Skeletal muscle tissue (tissue), 4 donors: ENCODE measurements around the gene ADAMTS20. TPM values are rescaled to one million over a fixed set of nuclear protein-coding genes. Genes with fewer than 3 reads are reported as not detected.
A peak's percentile ranks its signal among the peaks of the same experiment; 100 is the strongest.
"Not testable (repeated sequence)": the region's sequence is repeated elsewhere in the genome, so short reads cannot be mapped to it uniquely, and the experiment has no call there.

Experiments
- H3K27ac ChIP-seq: one replicate; pipeline ENCODE4 v1.7.0; 2013; ENCODE audit warnings: mild to moderate bottlenecking, low read depth, low read length, inconsistent platforms
- H3K27me3 ChIP-seq, 3 donors: one replicate each; pipeline ENCODE4 v1.7.0; 2013; ENCODE audit warnings: low read length in 3 of 3; ENCODE audit not compliant: control insufficient read depth in 3 of 3, insufficient read depth in 3 of 3
- H3K36me3 ChIP-seq, 3 donors: one replicate each; pipeline ENCODE4 v1.7.0; 2013; ENCODE audit warnings: low read length in 3 of 3; ENCODE audit not compliant: control insufficient read depth in 3 of 3, insufficient read depth in 3 of 3
- H3K4me1 ChIP-seq, 3 donors: one replicate each; pipeline ENCODE4 v1.7.0; 2013; ENCODE audit warnings: low read length in 3 of 3, mild to moderate bottlenecking in 3 of 3; ENCODE audit not compliant: control insufficient read depth in 3 of 3, insufficient read depth in 3 of 3
- H3K4me3 ChIP-seq, 3 donors: one replicate each; pipeline ENCODE4 v1.7.0; 2013; ENCODE audit warnings: low read length in 3 of 3
- H3K9ac ChIP-seq, 3 donors: one replicate each; pipeline ENCODE4 v1.7.0; 2013; ENCODE audit warnings: low read length in 3 of 3, mild to moderate bottlenecking in 3 of 3, moderate library complexity in 2 of 3, low read depth in 1 of 3
- H3K9me3 ChIP-seq, 3 donors: one replicate each; pipeline ENCODE4 v1.7.0; 2013; ENCODE audit warnings: low read length in 3 of 3; ENCODE audit not compliant: control insufficient read depth in 3 of 3
- total RNA-seq: library from RNA; depleted of rRNA; stranded (reverse); fragments of >200 nt; gene quantifications from one replicate; pipeline ENCODE4 v1.2.3, GENCODE V29; 2014
- donor health status: Osteomylitis.

Gene ADAMTS20
- total RNA-seq, 1 donor from 2014 or later: 0.52 TPM

- no peak overlapping the region for H3K4me3 ChIP-seq
- H3K4me1 ChIP-seq: peaks cover 0 to 2% (median 0%) of the 10 kb centered on the region in 3 donors
These were observed 207.0 kb downstream of the ADAMTS20 start for GRCh38 chr12:43345023-43345422.

GRCh38 chr12:43341785-43342313, 210.2 kb downstream of the ADAMTS20 start:
- H3K36me3 ChIP-seq, H3K9ac ChIP-seq, H3K27me3 ChIP-seq, H3K9me3 ChIP-seq, H3K4me3 ChIP-seq, H3K27ac ChIP-seq: not testable (repeated sequence)
- peaks cover 4 to 12% (median 5%) of the 10 kb centered on the region in 3 donors for H3K4me1 ChIP-seq

More at GRCh38 chr12:43345023-43345422, 207.0 kb downstream of the ADAMTS20 start:
- no peaks in the 10 kb centered on the region for H3K27me3 ChIP-seq
- no peaks in the 10 kb centered on the region for H3K9me3 ChIP-seq
- no peak overlapping the region for H3K27ac ChIP-seq
- no peak overlapping the region for H3K9ac ChIP-seq
- no peaks in the 10 kb centered on the region for H3K36me3 ChIP-seq

GRCh38 chr12:43338848-43339526, 213.0 kb downstream of the ADAMTS20 start:
- Histone ChIP-seq H3K27me3 (no peaks in the 10 kb centered on the region), H3K4me1 (peaks cover 4 to 12% (median 5%) of the 10 kb centered on the region in 3 donors), H3K27ac (peak overlapping the region; percentile 61), H3K9ac (no peak overlapping the region), H3K9me3 (no peaks in the 10 kb centered on the region), H3K4me3 (no peak overlapping the region), H3K36me3 (no peaks in the 10 kb centered on the region)

- H3K9me3 ChIP-seq: no peaks in the 10 kb centered on the region
- H3K27me3 ChIP-seq: no peaks in the 10 kb centered on the region
- H3K4me1 ChIP-seq: peaks cover 4 to 12% (median 5%) of the 10 kb centered on the region in 3 donors
- H3K36me3 ChIP-seq: no peaks in the 10 kb centered on the region
- H3K27ac ChIP-seq: peak overlapping the region; percentile 61
- no peak overlapping the region for H3K4me3 ChIP-seq
- no peak overlapping the region for H3K9ac ChIP-seq
These were observed 214.2 kb downstream of the ADAMTS20 start for GRCh38 chr12:43337571-43338444.

GRCh38 chr12:43336962-43337555, 214.9 kb downstream of the ADAMTS20 start:
- Histone ChIP-seq H3K9me3 (no peaks in the 10 kb centered on the region), H3K27ac (no peak overlapping the region), H3K4me1 (peaks cover 4 to 12% (median 5%) of the 10 kb centered on the region in 3 donors), H3K9ac (no peak overlapping the region), H3K36me3 (no peaks in the 10 kb centered on the region), H3K27me3 (no peaks in the 10 kb centered on the region), H3K4me3 (no peak overlapping the region)

- no peaks in the 10 kb centered on the region for H3K9me3 ChIP-seq
- H3K9ac ChIP-seq: no peak overlapping the region
- no peak overlapping the region for H3K4me3 ChIP-seq
- no peak overlapping the region for H3K27ac ChIP-seq
- H3K36me3 ChIP-seq: no peaks in the 10 kb centered on the region
- peaks cover 4 to 9% (median 4%) of the 10 kb centered on the region in 3 donors for H3K4me1 ChIP-seq
- peaks cover 0 to 5% (median 0%) of the 10 kb centered on the region in 3 donors for H3K27me3 ChIP-seq
These were observed 218.4 kb downstream of the ADAMTS20 start for GRCh38 chr12:43333644-43334043.

- no peak overlapping the region for H3K9ac ChIP-seq
These were observed 218.9 kb downstream of the ADAMTS20 start for GRCh38 chr12:43332977-43333640.

GRCh38 chr12:43331935-43332334, 220.1 kb downstream of the ADAMTS20 start:
- Histone ChIP-seq H3K4me3 (no peak overlapping the region), H3K27me3 (peaks cover 0 to 5% (median 0%) of the 10 kb centered on the region in 3 donors), H3K4me1 (no peaks in the 10 kb centered on the region), H3K9ac (no peak overlapping the region), H3K27ac (no peak overlapping the region), H3K9me3 (no peaks in the 10 kb centered on the region), H3K36me3 (no peaks in the 10 kb centered on the region)

More at GRCh38 chr12:43332977-43333640, 218.9 kb downstream of the ADAMTS20 start:
- peaks cover 0 to 5% (median 0%) of the 10 kb centered on the region in 3 donors for H3K27me3 ChIP-seq
- no peak overlapping the region for H3K4me3 ChIP-seq
- H3K9me3 ChIP-seq: no peaks in the 10 kb centered on the region
- H3K27ac ChIP-seq: no peak overlapping the region
- peaks cover 0 to 4% (median 3%) of the 10 kb centered on the region in 3 donors for H3K4me1 ChIP-seq
- no peaks in the 10 kb centered on the region for H3K36me3 ChIP-seq

- Histone ChIP-seq H3K9me3 (no peaks in the 10 kb centered on the region), H3K27me3 (peaks cover 0 to 5% (median 0%) of the 10 kb centered on the region in 3 donors), H3K9ac (no peak overlapping the region), H3K36me3 (no peaks in the 10 kb centered on the region), H3K27ac (no peak overlapping the region), H3K4me3 (no peak overlapping the region), H3K4me1 (no peaks in the 10 kb centered on the region)
These were observed 222.6 kb downstream of the ADAMTS20 start for GRCh38 chr12:43329375-43329774.
